WI38 (cell line): Measurements from ENCODE around the gene FAM120B.
"Not testable (repeated sequence)": the region's sequence is repeated elsewhere in the genome, so short reads cannot be mapped to it uniquely, and the experiment has no call there.

ENCODE experiments used
- H3K4me3 ChIP-seq: 2 replicates; pipeline ENCODE4 v1.5.1; 2011; ENCODE audit warnings: low read depth, mild to moderate bottlenecking, control low read depth, low read length
- TF ChIP-seq, protein P1 (sequence below): IDR thresholded peaks from 2 replicates; pipeline ENCODE4 v1.5.1; 2012; ENCODE audit warnings: low read depth, mild to moderate bottlenecking, control low read depth, low read length

Gene FAM120B

DNA sequence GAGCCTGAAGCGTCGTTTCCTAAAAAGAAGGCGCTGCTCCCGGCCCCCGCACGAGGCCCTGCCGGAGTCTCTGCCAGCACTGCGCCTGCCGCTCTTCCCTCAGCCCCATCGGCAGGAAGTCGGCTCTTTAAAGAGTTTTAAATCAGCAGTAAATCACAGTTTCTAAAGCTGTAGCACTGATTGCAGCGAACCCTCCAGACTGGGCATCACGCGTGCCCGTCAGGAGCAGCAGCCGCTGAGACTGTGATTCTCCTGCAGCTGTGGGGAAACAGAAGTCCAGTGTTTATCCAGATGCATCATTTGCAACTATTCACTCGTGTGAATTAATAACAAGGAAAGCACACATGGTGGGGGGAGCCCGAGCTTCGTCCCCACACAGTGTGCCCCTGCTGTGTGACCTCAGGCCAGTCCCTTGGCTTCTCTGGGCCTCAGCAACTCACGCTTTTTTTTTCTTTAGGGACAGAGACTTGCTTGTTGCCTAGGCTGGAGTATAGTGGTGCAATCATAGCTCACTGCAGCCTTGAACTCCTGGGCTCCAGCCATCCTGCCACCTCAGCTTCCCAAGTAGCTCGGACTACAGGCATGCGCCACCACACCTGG lies 44.0 kb upstream of the FAM120B start:
- no peak overlapping the region for H3K4me3 ChIP-seq
- TF ChIP-seq, protein P1, sequence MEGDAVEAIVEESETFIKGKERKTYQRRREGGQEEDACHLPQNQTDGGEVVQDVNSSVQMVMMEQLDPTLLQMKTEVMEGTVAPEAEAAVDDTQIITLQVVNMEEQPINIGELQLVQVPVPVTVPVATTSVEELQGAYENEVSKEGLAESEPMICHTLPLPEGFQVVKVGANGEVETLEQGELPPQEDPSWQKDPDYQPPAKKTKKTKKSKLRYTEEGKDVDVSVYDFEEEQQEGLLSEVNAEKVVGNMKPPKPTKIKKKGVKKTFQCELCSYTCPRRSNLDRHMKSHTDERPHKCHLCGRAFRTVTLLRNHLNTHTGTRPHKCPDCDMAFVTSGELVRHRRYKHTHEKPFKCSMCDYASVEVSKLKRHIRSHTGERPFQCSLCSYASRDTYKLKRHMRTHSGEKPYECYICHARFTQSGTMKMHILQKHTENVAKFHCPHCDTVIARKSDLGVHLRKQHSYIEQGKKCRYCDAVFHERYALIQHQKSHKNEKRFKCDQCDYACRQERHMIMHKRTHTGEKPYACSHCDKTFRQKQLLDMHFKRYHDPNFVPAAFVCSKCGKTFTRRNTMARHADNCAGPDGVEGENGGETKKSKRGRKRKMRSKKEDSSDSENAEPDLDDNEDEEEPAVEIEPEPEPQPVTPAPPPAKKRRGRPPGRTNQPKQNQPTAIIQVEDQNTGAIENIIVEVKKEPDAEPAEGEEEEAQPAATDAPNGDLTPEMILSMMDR = no peak

DNA sequence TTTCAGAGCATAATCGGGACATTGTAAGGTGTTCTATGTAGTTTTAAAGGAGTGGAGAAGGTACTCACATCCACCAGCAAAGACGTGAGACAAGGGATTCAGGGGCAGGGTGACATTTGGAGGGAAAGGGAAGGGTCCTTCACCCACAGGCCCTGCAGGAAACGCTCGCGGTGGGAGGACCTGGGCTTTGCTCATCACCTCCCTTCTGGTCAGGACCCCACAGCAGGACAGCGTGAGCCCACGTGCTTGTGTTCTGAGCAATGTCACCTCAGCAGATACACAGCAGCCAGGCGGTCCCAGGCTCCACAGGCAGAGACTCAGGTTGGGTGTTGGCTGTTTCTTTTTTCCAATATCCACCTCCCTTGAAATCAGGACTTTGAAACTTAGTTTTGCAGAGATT lies 43.1 kb upstream of the FAM120B start:
- TF ChIP-seq, protein P1 = no peak
- H3K4me3 ChIP-seq = no peak overlapping the region

DNA sequence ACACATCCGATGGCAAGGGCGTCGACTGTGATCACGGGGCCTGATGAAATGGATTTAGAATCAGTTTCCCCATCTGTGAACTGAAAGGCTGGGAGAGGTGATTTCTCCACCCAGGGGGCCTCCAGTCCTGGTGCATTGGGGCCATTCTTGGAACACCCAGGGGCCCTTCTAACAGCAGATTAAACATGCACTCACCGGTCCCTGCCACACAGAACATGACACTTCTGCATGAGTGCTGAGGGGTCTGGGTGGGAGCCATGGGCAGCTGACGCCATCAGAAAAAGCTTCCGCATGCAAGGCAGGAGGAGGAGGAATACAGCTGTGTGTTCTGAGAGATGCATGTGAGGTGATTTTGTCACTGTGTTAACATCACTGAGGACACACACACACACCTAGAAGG lies 42.5 kb upstream of the FAM120B start:
- H3K4me3 ChIP-seq = no peak overlapping the region
- TF ChIP-seq, protein P1 = no peak

DNA sequence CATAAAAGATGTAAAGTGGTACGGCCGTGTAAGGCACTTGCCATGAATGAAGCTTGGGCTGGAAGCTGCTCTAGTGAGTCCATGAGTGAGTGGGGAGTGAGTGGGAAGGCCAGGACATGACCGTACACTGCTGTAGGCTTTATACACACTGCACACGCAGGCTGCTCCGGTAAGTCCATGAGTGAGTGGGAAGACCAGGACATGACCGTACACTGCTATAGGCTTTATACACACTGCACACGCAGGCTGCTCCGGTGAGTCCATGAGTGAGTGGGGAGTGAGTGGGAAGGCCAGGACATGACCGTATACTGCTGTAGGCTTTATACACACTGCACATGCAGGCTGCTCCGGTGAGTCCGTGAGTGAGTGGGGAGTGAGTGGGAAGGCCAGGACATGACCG lies 41.9 kb upstream of the FAM120B start:
- not testable (repeated sequence) for H3K4me3 ChIP-seq

DNA sequence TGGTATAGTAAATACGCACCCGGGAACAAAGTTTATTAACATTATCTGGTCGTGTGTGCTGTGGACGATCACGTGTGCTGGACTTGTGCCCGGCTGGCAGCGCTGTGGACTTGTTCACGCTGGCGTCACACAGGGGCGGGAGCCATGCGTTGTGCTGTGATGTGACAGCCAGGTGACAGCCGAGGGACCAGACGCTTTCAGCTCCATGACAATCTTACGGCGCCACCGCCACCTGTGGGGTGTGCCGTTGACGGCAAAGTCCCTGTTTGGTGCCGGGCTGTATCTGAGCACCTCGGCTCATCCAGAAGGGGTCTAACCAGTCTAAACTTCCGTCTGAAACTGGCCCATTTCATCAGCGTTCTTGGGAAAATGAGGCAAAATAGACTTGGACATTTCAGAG lies 40.9 kb upstream of the FAM120B start:
- TF ChIP-seq, protein P1 = no peak
- no peak overlapping the region for H3K4me3 ChIP-seq

DNA sequence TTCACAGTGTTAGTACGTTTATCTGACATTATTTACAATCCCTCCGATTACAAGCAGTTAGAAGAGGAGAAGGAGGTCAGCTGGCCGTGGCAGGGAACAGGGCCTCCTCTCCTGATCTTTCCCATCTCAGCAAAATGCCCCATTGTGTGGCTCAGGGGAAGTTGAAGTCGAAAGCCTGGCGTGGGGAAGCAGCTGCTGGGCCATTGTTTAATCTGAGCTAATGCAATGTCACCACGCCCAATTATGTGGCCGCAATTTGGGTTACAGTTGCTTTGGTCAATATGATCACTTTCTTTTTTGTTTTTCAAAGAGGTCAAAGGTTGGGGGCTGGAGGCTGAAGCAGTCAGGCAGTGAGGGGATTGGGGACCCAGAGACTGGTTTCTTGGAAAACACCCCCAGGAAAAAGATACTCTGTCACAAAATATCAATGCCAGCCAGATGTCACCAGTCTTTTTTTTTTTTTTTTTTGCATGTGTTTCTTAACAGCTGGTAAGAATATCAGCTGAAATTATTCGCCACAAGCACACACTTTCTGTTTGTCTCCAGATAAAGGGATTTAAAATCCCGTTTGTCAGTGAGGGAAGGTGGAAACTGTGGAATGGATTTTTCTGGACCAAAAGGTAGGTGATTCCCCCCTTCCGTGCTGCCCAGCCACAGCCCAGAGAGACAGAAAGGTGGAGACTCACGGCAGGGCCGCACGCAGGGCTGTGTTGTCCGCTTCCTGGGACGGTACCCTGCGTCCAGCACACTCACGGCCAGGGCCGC lies 40.3 kb upstream of the FAM120B start:
- TF ChIP-seq, protein P1 = no peak
- no peak overlapping the region for H3K4me3 ChIP-seq

DNA sequence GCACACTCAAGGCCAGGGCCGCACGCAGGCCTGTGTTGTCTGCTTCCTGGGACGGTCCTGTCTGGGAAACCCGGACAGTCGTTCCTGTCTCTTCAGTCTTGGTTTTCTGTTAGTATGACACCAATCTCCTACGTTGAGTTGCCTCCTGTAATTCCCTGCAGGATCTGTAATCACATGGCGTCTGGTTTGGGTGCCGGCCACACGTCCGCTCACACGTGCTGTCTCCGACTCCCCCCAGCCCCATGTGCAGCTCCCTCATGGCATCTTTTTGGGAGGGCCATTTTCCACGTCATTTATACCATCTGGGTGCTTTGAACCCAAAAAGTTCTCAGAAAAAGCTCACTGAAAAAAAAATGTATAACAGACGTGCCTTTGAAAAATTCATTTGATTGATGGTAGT lies 38.9 kb upstream of the FAM120B start:
- H3K4me3 ChIP-seq = no peak overlapping the region
- TF ChIP-seq, protein P1 = no peak
